ENCODE measurements around the gene STK17B.
"Not testable (repeated sequence)": the region's sequence is repeated elsewhere in the genome, so short reads cannot be mapped to it uniquely, and the experiment has no call there.

Gene STK17B

DNA sequence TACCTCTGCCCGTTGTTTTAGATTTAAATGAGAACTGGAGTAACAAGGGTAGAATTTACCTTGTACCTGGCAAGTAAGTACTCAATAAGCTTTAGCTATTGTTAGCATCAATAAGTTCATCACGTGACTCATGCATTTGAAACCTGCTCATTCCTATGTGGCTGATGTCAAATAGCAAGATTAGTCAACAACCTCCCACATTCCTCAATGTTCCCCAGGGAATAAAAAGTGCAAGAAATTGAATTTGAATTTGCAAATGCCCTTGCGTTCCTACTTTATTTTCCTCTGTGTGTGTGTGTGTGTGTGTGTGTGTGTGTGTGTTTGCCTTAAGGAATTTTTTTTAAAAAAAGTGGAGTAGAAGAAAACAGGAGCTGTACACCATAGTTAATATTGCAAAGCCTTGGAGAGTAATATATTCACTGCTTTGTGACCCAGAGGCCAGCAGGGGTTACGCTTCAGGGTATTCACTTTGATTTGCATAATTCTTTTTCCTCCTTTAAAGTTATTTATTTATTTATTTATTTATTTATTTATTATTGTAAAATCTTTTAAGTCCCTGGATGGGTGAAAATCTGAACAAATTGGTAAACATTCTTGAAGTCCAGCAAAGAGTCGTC lies 58.9 kb downstream of the STK17B start:
- DNase-seq (ENCODE audit: low read depth), result peak; percentile 83

DNA sequence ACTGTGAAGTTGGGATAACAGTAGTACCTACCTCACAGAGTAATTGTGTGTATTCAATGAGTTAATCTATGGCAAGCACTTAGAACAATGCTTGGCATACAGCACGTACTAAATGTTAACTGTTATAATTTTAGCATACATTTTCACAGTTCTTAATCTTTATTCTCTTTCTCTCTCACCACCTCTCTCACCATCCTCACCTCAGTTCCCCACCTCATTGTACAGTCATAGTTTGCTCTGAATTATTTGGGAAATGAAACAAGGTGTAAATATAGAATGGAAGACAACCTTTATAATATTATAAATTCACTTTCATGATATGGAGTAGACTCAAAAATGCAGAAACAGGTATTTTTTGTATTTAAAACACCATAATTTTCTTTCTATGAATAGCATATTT lies 62.8 kb downstream of the STK17B start:
- DNase-seq (ENCODE audit: low read depth), result no peak

DNA sequence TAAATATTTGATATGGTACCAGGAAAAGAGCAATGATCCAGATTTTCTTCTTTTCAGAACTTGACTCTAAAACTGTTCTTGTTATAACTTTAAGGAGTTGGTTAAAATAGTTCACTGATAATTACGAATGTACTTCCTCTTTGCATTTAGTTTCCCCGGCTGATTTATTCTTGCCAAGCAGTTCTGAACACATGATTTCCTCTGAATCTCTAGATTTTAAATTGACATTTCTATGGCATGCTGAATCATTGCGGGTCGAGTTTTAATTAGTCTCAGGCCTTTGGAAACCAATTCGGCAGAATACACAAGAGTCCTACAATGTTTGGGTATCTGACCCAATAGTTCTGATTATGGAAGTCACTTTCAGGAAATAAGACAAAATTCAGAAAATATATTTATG lies 65.4 kb downstream of the STK17B start:
- no peak for DNase-seq (ENCODE audit: low read depth)

DNA sequence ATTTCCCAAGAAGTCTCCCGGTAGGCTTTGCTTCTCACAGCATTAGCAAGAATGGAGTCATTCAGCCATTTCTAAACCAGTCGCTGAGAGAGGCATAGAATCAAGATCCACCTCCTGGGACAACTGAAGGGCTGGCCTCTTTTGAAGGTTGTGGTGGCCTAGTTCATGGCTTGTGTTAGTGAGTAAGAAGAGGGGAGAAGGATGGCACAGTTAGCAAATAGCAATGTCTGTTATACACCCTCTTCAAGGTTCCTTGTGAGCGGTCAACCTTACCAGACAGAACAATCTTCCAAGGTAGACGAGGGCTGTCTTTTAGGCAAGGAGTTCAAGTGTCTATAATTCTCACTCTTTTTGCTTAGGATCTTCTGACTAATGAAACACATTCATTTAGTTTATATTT lies 67.3 kb downstream of the STK17B start:
- no peak for DNase-seq (ENCODE audit: low read depth)

DNA sequence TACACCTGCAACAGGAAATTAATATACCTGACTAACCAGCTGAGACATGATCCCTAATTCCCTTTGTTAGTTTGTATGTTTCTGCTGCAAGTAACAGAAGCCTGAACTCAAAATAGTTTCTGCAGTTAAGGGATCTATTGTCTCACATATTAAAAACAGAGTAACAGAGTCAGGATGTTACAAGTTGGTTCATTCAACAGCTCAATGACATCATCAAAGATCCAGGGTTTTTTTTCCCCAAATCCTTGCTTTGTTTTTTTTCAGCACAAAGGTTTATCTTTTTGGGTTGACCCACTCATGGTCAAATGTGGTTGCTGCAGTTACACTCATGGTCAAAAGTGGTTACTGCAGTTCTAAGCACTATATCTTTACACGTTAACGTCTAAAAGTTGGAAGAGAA lies 67.8 kb downstream of the STK17B start:
- no peak for DNase-seq (ENCODE audit: low read depth)

DNA sequence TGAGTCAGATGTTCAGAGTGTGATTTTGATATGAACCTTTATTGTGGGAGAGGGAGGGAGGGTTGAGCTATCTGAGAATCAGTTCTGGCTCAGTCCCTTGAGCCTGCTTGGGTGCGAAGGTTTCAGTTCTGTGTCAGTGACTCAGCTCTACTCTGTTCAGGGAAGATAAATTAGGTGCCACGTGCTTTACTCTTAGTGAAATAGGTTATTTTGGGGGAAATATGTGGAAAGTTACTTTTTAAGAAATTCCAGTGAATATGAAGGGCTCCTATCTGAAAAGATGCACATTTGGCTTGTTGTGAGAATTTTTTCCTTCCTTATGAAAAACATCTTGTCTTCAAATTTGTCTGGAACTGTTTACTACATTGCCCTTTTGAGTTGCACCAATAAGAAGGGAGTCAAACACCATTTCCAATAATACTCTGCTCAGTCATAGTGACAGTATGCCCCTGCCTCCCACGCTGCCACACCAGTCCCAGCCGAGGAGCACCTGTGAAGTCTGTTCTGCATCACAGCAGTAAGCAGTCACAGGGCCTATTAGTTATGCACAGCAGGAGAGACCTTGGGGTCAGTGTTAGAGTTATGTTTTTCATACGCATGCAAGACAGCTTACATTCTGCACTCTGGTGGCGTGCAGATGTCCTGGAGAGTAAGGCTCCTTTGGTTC lies 69.9 kb downstream of the STK17B start:
- DNase-seq (ENCODE audit: low read depth), result no peak

DNA sequence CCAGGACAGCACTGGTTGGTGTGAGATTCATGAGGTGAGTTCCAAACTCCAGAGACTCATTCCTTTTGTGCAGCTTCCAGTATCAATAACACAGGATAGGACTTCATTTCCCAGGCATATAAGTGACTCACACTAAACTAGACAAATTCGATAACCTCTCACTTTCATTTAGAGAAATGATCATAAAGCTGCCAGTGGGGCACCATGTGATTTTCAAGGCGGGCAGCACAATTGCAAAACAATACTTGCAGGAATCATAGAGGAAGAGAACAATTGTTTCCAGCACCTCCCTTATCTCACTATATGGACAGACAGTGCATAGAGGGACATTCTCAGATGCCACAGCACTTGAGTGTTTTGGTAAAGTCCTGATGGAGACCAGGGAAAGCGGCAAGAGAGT lies 71.5 kb downstream of the STK17B start:
- DNase-seq (ENCODE audit: low read depth), result no peak

DNA sequence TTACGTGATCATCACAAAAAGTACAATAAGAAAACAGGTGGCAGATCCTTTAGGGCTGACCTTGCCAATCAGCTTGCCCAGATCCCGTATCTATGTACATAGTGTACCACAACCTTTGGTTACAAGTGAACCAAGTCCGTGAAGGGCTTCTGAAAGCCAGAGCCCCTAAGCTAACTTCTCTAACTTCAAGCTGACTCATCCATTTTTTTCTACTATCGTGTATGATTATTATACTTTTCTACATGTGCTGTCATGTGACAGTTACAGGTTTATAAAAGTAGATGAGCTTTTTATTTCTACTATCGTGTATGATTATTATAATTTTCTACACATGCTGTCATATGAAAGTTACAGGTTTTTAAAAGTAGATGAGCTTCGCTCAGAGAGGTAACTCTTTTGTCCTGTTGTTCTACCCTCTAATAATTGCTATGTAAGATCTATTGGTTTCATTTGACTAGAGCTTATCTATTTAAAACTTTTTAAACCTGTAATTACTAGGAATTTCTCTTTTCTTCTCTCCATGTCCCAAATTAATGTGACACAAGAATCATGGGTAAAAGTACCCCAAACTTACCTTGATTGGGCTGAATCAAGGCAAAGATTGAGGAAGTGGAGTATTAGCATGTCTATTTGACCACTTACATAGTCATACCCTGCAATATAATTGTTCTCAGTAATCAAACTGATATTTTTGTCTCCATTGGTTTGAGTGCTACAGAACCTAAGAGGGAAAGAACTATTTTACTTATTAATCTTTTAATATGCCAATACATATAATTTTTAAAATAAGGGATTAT lies 73.3 kb downstream of the STK17B start:
- DNase-seq (ENCODE audit: low read depth), result no peak

DNA sequence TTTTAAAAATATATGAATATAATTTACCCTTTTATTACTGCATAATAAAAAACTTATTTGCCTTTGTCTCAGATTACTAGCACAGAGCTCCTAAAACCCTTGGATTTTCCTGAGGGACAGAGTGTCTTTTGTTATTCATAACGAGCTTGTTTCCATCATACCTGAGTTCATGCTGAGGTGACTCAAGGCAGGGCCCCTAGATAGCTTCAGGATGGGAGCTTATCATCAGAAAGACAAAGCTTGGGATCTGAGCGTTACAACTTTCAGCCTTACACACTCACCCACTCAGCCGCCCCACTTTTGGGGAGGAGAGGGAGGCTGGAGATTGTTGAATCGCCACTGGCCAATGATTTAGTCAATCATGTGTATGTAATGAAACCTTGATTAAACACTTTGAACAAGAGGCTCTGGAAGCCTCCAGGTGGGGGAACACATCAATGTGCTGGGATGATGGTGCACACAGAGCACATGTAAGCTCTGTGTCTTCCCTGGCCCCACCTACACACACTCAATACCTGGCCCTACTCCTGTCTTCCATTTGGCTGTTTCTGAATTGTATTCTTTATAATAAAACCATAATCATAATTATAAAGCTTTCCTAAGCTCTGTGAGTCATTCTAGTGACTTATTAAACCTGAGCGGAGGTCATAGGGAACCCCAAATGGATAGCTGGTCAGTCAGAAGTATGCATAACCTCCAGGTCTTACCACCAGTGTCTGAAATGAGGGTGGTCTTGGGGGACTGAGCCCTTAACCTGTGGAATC lies 74.2 kb downstream of the STK17B start:
- no peak for DNase-seq (ENCODE audit: low read depth)

DNA sequence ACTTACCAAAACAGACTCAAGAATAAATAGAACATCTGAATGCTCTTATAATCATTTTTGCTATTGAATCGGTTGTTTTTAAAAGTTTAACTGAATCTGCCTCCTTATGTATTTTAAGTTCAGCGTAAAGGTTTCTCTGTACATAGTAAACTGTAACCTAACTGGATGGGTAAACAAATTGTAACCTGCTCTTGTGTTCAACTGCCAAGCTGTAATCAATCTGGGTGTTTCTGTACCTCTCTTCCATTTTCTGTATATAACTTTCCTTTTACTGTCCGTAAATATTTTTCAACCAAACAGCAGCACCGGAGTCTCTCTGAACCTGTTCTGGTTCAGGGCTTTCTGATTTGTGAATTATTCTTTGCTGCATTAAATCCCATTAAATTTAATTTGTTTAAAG lies 75.1 kb downstream of the STK17B start:
- no peak for DNase-seq (ENCODE audit: low read depth)

DNA sequence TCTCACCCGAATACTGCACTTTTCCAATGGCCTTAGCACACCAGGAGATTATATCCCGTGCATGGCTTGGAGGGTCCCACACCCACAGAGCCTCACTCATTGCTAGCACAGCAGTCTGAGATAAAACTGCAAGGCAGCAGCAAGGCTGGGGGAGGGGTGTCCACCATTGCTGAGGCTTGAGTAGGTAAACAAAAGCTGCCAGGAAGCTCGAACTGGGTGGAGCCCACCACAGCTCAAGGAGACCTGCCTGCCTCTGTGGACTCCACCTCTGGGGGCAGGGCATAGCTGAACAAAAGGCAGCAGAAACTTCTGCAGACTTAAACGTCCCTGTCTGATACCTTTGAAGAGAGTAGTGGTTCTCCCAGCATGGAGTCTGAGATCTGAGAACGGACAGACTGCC lies 81.9 kb downstream of the STK17B start:
- DNase-seq (ENCODE audit: low read depth), result not testable (repeated sequence)

DNA sequence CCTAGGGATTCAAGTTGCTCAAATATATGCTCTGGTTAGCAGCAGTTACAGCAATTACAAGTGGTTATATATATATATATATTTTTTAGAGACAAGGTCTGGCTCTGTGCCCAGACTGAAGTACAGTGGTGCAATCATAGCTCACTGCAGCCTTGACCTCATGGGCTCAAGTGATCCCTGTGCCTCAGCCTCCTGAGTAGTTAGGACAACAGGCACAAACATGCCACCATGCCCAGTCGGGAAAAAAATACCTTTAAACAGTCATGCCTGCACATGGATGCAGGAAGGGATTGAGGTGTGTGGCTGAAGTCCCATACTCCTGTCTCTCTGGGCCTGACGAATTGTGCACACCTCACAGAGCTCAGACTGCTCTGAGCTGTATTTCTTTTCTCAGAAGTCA lies 83.2 kb downstream of the STK17B start:
- no peak for DNase-seq (ENCODE audit: low read depth)

DNA sequence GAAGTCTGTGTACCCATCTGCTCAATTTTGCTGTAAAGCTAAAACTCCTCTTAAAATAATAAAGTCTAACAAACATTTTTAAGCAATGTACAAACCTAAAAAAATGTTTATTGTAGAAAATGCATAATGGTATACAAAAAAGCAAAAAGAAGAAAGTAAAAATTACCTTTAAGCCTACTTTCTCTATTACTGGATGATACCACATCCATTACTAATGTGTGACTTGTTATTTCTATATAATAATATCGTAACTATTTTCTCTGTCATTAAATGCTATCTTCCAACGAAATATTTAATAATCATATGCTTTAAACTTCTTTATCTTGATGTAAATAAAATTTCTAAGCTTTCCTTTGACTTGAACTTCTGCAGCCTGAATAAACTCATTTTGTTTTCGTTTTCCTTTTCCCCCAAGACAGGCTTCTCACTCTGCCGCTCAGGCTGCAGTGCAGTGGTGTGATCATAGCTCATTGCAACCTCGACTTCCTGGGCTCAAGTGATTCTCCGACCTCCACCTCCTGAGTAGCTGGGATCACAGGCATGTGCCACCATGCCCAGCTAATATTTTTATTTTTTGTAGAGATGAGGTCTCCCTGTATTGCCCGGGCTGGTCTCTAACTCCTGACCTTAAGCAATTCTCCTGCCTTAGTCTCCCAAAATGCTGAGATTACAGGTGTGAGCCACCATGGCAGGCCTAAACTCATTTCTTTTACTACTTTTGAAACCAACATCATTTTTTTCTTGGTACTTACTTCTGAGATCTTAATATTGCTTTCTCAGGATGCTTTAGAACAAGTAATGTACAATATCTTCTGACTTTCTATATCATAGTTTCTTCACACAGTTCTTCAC lies 84.6 kb downstream of the STK17B start:
- DNase-seq (ENCODE audit: low read depth), result no peak

DNA sequence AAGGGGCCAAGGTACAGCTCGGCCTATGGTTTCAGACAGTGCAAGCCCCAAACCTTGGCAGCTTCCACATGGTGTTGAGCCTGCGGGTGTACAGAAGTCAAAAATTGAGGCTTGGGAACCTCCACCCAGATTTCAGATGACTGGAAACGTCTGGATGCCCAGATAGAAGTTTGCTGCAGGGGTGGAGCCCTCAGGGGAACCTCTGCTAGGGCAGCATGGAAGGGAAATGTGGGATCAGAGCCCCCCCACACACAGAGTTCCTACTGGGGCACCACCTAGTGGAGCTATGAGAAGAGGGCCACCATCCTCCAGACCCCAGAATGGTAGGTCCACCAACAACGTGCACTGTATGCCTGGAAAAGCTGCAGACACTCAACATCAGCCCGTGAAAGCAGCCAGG lies 87.8 kb downstream of the STK17B start:
- no peak for DNase-seq (ENCODE audit: low read depth)
